M059J (cell line): ENCODE data around the gene LMBR1. TPM values are rescaled to one million over a fixed set of nuclear protein-coding genes. Genes with fewer than 3 reads are reported as not detected.
"Not testable (repeated sequence)": the region's sequence is repeated elsewhere in the genome, so short reads cannot be mapped to it uniquely, and the experiment has no call there.

Experiments
- DNase-seq: peaks from one replicate; pipeline ENCODE4 v3.0.0-alpha.2; 2012; ENCODE audit warnings: low read depth
- total RNA-seq: library from RNA; depleted of rRNA; stranded (reverse); fragments of >200 nt; shearing (Covaris generic); gene quantifications from 2 replicates; pipeline ENCODE4 v1.2.3, GENCODE V29; 2014

LMBR1 gene
- total RNA-seq, 1 experiment from 2014 or later = 39.9 TPM

GRCh38 chr7:156906200-156906649, 13.2 kb upstream of the LMBR1 start:
- DNase-seq = no peak

DNA sequence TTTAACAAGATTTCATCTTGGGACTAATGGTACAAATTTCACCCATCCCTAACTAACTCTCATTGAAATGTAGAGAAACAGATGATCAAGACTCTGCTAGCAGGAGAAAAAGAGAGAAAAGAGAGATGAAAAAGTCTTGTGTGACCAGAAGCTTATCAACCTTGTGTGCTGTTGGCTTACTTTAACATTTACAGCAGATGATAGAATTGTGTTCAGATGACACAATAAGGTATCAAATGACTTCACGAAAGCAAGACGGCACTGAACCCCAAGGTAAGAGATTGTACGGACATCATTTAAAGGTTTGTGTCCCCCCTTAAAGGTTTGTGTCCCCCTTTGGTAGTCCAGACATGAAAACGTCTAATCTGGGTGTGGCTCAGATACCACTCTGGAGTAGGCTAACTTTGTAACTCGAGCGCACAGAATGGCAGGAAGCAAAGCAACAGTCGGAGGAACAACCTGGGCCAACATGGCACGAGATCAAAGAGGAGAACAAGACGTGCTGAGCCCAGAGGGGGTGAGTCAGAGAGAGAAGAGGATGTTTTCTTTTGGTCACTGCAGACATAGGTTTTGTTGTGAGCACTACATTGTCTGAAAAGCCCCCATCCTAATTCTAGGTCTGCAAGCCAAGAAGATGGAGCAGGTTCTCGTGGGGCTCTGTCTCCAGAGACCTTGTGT, 10.4 kb upstream of the LMBR1 start:
- peak; percentile 90 for DNase-seq

GRCh38 chr7:156900093-156900492, 7.1 kb upstream of the LMBR1 start:
- DNase-seq = peak; percentile 50

- DNase-seq = peak; percentile 30
Measured at GRCh38 chr7:156898938-156899337, 6.0 kb upstream of the LMBR1 start.

DNA sequence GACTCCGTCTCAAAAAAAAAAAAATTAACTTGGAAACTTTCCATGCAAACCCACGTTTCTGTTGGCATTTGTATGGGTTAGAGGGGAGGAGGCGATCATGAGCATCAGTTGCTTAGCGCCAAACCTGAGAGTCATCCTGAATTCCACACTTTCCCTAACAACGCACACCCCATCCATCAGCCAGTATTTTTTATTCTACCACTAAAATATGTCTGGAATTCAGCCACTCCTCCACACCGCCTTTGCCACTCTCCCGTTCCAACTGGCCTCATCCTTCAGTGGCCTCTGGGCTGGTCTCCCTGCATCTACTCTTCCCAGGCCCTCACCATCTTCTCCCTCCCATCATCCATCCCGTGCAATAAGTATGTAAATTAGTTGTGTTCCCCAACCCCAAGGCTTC, 4.7 kb upstream of the LMBR1 start:
- peak; percentile 80 for DNase-seq

DNA sequence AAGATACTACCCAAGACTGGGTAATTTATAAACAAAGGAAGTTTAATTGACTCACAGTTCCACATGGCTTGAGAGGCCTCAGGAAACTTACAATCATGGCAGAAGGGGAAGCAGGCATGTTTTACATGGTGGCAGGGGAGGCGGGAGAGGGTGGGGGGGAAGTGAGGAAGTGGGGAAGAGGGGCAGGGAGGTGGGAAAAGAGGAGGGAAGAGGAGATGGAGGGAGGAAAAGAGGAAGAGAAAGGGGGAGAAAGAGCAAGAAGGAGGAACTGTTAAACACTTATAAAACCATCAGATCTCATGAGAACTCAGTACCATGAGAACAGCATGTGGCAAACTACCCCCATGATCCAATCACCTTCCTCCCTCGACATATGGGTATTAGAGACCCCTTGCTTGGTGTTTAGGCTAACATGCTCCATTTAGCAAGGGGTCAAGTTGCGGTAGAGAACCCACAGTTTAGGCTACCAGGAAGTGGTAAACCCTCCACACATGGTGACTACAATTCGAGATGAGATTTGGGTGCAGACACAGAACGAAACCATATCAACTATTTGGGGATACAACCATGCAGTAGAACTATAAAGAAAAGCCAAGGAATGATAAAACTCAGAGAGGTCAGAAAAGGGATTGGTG, 3.5 kb upstream of the LMBR1 start:
- DNase-seq = no peak

DNA sequence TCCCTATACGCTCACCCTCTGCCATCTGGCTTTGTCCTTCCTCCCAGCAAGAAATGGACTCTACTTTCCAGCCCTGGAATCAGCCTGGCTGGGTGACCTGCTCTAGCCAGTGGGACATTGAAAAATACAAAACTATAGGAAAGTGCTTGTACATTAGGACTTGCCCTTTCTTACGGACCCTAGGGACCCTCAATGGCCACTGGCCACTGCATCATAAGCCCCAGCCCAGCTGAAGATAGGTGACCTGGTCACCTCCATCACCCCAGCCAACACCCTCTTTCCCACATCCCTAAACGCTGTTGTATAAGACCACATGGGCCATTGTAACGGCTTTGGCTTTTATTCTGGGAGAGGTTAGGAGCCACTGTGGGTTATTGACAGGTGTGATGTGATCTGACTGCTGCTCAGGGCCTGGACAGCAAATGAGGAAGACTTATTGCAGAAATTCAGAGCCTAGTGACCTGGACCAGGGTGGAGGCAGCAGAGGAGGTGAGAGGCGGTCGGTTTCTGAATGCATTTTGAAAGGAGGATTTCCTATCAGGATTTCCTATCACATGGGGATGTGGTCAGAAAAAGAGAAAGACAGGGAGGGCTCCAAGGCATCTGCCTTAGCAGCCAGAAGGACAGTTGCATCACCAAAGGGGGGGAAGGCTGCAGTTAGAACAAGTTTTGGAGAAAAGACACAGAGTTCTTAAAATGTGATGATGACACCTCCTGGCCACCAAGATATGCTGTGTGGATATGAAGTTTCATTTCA, 2.2 kb upstream of the LMBR1 start:
- DNase-seq = no peak

DNA sequence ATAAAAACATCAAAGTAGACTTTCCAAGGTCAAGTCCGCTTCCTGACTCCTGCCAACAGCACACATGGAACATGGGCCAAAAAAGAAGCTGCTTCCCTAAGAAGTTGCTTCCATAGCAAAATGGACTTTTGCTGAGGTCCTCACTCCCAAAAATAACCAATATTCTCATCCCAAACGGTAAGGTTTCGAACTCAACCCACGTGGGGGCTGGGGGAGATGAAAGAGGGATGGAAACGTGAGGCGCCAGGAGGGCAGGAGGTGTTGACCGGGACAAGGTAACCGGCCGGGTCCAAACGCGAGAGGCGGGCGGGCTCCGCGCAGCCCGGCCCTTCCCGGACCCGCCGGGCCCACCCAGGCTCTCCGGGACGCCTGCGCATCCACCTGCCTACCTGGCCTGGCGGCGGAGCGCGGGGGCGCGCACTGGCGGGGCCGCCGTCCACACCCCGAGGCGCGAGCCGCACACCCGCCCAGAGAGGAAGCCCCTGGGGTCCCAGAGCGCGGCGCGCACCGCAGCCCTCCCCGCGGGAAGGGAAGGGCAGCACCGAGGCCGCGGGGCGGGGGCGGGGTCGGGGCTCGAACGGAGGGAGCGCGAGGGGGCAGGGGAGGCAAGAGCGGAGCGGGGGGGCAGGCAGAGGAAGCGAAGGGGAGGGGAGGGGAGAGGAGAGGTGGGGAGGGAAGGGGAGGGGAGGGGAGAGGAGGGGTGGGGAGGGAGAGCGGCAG, 742 bp downstream of the LMBR1 start:
- peak; percentile 39 for DNase-seq

GRCh38 chr7:156889746-156890145, 3.2 kb downstream of the LMBR1 start:
- DNase-seq = no peak

DNA sequence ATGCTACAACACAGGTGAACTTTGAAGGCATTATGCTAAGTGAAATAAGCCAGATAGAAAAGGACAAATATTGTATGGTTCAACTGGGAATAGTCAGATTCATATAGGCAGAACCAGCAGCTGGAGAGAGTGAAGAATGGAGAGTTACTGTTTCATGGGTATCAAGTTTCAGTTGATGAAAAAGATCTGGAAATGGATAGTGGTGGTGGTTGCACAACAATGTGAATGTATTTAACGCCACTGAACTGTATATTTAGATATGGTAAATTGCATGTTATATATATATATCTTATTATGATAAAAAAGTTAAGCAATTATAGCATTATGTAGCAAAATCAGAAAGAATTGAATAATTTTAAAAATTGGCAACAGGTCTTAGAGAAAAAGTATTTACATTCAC, 3.9 kb downstream of the LMBR1 start:
- DNase-seq = no peak

GRCh38 chr7:156886020-156886795, 6.8 kb downstream of the LMBR1 start:
- DNase-seq = no peak

DNA sequence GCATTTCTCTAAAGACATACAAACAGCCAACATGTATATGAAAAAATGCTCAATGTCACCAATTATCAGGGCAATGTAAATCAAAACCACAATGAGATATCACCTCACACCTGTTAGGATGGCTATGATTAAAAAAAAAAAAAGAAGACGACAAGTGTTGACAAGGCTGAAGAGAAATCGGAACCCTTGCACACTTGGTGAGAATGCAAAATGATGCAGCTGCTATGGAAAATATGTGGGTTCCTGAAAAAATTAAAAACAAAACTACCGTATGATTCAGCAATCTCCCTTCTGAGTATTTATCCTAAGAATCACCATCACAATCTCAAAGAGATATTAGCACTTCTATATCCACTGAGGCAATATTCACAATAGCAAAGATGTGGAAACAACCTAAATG, 11.3 kb downstream of the LMBR1 start:
- DNase-seq = no peak

DNA sequence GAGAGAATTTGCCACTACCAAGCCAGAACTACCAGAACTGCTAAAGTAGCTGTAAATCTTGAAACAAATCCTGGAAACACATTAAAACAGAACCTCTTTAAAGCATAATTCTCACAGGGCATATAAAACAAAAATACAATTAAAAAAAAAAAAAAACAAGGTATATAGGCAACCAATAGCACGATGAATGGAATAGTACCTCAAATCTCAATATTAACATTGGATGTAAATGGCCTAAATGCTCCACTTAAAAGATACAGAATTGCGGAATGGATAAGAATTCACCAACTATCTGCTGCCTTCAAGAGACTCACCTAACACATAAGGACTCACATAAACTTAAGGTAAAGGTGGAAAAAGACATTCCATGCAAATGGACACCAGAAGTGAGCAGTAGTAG, 17.2 kb downstream of the LMBR1 start:
- DNase-seq = no peak

- DNase-seq = not testable (repeated sequence)
Measured at GRCh38 chr7:156868363-156868762, 24.6 kb downstream of the LMBR1 start.

DNA sequence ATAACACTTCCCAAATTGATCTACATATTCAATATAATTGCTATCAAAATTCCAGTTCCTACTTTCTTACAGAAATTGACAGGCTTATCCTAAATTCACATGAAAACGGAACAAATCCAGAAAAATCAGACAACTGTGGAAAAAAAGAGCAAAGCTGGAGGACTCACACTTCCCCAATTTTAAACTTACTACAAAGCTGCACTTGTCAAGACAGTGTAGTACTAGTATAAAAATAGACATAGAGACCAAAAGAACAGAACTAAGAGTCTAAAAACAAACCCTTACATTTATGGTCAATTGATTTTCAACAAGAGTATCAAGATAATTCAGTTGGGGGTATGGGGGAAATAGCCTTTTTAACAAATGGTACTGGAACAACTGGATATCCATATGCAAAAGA, 27.5 kb downstream of the LMBR1 start:
- no peak for DNase-seq

DNA sequence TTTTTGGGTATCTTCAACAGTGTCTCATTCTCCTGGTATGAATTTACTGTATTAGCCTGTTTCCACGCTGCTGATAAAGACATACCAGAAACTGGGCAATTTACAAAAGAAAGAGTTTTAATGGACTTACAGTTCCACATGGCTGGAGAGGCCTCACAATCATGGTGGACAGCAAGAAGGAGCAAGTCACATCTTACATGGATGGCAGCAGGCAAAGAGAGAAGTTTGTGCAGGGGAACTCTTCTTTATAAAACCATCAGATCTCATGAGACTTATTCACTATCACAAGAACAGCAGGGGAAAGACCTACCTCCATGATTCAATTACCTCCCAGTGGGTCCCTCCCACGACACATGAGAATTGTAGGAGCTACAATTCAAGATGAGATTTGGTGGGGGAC, 31.0 kb downstream of the LMBR1 start:
- DNase-seq = not testable (repeated sequence)

DNA sequence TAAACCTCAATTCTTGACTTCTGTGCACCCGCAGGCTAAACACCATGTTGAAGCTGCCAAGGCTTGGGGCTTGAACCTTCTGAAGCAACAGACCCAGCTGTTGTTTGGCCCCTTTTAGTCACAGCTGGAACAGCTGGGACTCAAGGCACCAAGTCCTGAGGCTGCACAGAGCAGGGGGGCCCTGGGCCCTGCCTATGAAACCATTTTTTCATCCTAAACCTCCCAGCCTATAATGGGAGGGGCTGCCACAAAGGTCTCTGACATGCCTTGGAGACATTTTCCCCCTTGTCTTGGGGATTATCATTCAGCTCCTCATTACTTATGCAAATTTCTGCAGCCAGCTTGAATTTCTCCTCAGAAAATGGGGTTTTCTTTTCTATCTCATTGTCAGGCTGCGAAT, 31.8 kb downstream of the LMBR1 start:
- DNase-seq = no peak

DNA sequence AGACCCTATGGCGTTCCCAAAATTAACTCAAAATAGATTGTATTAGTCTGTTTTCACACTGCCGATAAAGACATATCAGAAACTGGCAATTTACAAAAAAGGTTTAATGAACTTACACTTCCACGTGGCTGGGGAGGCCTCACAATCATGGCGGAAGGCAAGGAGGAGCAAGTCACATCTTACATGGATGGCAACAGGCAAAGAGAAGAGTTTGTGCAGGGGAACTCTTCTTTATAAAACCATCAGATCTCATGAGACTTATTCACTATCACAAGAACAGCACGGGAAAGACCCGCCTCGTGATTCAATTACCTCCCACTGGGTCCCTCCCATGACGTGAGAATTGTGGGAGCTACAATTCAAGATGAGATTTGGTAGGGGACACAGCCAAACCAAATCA, 32.9 kb downstream of the LMBR1 start:
- not testable (repeated sequence) for DNase-seq

- DNase-seq = no peak
Measured at GRCh38 chr7:156858523-156858922, 34.5 kb downstream of the LMBR1 start.

DNA sequence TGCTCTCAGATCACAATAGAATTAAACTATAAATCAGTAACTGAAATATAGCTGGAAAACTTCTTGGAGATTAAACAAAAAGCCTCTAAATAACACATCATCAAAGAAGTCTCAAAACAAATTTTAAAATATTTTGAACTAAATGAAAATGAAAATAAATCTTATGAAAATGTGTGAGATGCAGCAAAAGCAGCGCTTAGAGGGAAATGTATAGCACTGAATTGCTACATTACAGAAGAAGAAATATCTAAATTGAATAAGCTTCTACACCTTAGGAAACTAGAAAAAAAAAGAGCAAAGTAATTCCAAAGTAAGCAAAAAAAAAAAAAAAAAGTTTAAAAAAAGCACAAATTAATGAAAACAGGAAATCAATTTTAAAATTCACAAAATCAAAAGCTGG, 35.2 kb downstream of the LMBR1 start:
- no peak for DNase-seq

GRCh38 chr7:156854654-156855053, 38.3 kb downstream of the LMBR1 start:
- no peak for DNase-seq
